ENCODE measurements around the gene FOXP2. TPM values are rescaled to one million over a fixed set of nuclear protein-coding genes. Genes with fewer than 3 reads are reported as not detected.

Gene FOXP2
- total RNA-seq, 1 donor from 2014 or later: 24.0 TPM

DNA sequence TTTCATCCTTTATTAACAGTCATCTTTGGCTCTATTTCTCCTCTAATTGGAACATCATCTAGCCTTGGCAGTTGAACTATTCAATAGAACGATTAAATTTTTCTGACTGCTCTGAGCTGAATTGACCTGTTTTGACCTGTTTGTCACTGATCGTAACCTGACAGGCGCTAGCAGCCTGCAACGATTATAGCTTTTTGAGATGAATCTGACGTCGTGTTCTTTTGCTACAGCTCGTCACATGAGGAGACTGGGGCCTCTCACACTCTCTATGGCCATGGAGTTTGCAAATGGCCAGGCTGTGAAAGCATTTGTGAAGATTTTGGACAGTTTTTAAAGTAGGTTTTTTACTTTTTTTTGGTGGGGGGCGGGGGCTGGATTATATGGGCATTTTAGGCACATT lies 229.8 kb downstream of the FOXP2 start:
- Mint-ChIP-seq H3K36me3 (no peaks in the 10 kb centered on the region), H3K27ac (no peak overlapping the region), H3K4me3 (no peak overlapping the region), H3K27me3 (no peaks in the 10 kb centered on the region), H3K4me1 (ENCODE audit: unreplicated experiment) (peaks cover 10% of the 10 kb centered on the region), H3K9me3 (no peaks in the 10 kb centered on the region)
- DNase-seq (ENCODE audit: extremely low spot score, unreplicated experiment): no peak
- TF ChIP-seq, protein P1, sequence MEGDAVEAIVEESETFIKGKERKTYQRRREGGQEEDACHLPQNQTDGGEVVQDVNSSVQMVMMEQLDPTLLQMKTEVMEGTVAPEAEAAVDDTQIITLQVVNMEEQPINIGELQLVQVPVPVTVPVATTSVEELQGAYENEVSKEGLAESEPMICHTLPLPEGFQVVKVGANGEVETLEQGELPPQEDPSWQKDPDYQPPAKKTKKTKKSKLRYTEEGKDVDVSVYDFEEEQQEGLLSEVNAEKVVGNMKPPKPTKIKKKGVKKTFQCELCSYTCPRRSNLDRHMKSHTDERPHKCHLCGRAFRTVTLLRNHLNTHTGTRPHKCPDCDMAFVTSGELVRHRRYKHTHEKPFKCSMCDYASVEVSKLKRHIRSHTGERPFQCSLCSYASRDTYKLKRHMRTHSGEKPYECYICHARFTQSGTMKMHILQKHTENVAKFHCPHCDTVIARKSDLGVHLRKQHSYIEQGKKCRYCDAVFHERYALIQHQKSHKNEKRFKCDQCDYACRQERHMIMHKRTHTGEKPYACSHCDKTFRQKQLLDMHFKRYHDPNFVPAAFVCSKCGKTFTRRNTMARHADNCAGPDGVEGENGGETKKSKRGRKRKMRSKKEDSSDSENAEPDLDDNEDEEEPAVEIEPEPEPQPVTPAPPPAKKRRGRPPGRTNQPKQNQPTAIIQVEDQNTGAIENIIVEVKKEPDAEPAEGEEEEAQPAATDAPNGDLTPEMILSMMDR (conservative IDR thresholded peaks at IDR 0.05): no peak

DNA sequence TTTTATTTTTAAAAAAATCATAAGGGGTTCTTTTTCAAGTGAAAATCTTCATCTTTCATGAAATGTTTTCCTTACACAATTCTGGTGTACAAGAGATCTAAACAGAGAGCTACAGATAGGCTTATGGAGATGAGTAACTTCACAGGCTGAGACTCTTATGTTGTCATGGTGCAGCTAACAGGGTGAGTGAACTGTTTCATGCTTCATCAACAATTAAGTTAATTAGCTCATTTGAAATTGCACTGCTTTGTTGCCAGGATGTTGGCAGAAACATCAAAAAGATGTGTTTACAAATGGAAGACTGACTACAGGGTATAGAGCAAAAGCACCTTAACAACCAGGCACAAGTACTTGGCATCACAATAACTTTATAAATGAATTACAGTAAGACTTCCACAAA lies 230.8 kb downstream of the FOXP2 start:
- no peaks in the 10 kb centered on the region for H3K36me3 Mint-ChIP-seq
- TF ChIP-seq, protein P1 (conservative IDR thresholded peaks at IDR 0.05): no peak
- peaks cover 10% of the 10 kb centered on the region for H3K4me1 Mint-ChIP-seq (ENCODE audit: unreplicated experiment)
- no peak overlapping the region for H3K27ac Mint-ChIP-seq
- no peaks in the 10 kb centered on the region for H3K9me3 Mint-ChIP-seq
- H3K4me3 Mint-ChIP-seq: no peak overlapping the region
- H3K27me3 Mint-ChIP-seq: no peaks in the 10 kb centered on the region
- no peak for DNase-seq (ENCODE audit: extremely low spot score, unreplicated experiment)

DNA sequence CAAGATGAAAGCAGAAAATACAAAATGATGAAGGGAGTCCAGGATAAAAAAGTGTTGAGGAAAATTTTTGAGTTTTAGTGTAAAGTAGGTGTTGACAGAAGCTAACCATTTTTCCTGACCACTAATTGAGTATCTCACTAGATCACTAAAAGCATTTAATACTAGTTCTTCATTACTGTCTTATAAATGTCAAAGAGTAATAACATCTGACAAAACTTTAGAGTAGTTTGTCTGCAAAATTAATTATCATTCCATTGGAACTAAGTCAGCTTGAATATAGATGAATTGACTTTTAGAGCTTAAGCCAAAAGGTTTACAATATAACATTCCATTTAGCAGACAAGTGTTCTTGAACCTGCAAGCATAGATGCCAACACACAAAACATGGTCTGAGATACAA lies 232.9 kb downstream of the FOXP2 start:
- Mint-ChIP-seq H3K4me1 (ENCODE audit: unreplicated experiment) (peaks cover 14% of the 10 kb centered on the region), H3K27ac (no peak overlapping the region), H3K27me3 (peaks cover 8% of the 10 kb centered on the region), H3K4me3 (no peak overlapping the region), H3K36me3 (no peaks in the 10 kb centered on the region), H3K9me3 (no peaks in the 10 kb centered on the region)
- TF ChIP-seq, protein P1 (conservative IDR thresholded peaks at IDR 0.05): no peak
- DNase-seq (ENCODE audit: extremely low spot score, unreplicated experiment): no peak

DNA sequence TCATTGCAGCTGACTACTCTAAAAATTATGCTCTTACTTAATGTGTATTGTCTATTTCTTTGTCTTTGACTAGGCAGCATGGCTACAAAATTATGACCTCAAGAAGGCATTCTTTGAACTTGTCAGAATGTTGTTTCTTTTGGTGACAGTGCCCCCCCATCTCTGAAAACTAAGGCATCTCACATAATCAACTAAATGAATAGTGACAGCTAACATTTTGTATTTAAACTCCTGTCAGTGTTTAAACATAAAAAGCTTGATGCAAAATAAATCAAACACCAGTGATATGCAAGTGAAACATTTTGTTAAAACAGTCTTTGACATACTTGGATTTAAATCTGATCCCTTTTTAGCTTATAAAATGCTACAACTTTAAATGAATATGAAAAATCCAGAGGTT lies 233.5 kb downstream of the FOXP2 start:
- TF ChIP-seq, protein P1 (conservative IDR thresholded peaks at IDR 0.05): no peak
- Mint-ChIP-seq H3K4me1 (ENCODE audit: unreplicated experiment) (peaks cover 15% of the 10 kb centered on the region), H3K4me3 (no peak overlapping the region), H3K9me3 (no peaks in the 10 kb centered on the region), H3K36me3 (no peaks in the 10 kb centered on the region), H3K27ac (no peak overlapping the region), H3K27me3 (peaks cover 9% of the 10 kb centered on the region)
- DNase-seq (ENCODE audit: extremely low spot score, unreplicated experiment): no peak

DNA sequence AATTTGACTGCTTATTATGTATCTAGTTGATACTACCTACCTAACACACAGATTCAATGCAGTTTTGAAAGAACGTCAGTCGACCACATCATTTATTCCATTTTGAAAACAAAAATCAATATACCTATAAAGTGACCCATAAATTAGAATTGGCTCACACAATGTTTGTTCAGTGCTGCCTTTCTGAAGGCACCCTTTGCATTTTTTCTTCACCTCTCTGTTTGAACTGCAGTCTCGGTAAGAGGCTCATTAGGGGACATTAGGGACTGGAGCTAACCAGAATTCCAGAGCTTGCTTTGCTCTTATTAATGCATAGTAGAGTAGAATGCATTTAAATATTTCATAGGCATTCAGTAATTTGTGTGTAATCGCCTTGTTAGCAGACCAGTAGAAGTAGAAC lies 234.1 kb downstream of the FOXP2 start:
- H3K27ac Mint-ChIP-seq: no peak overlapping the region
- TF ChIP-seq, protein P1 (conservative IDR thresholded peaks at IDR 0.05): no peak
- no peak for DNase-seq (ENCODE audit: extremely low spot score, unreplicated experiment)
- H3K4me3 Mint-ChIP-seq: no peak overlapping the region
- peaks cover 14% of the 10 kb centered on the region for H3K27me3 Mint-ChIP-seq
- no peaks in the 10 kb centered on the region for H3K36me3 Mint-ChIP-seq
- H3K9me3 Mint-ChIP-seq: no peaks in the 10 kb centered on the region
- peaks cover 20% of the 10 kb centered on the region for H3K4me1 Mint-ChIP-seq (ENCODE audit: unreplicated experiment)

DNA sequence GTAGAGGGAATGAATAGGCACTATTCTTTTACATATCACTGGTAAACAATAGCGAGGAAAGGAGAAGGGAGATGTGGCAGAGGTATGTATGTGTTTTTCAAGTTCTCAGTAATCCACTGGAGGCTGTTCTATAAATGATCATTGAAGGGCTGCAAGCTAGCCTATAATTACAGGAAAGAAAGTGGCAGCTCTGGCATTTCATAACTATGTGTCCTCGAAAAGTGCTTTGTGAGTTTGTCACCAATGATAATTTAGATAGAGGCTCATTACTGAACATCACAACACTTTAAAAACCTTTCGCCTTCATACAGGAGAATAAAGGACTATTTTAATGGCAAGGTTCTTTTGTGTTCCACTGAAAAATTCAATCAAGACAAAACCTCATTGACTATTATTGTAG lies 235.1 kb downstream of the FOXP2 start:
- Mint-ChIP-seq H3K4me3 (no peak overlapping the region), H3K4me1 (ENCODE audit: unreplicated experiment) (peaks cover 19% of the 10 kb centered on the region), H3K36me3 (no peaks in the 10 kb centered on the region), H3K27me3 (peaks cover 19% of the 10 kb centered on the region), H3K27ac (no peak overlapping the region), H3K9me3 (no peaks in the 10 kb centered on the region)
- DNase-seq (ENCODE audit: extremely low spot score, unreplicated experiment): no peak
- TF ChIP-seq, protein P1 (conservative IDR thresholded peaks at IDR 0.05): no peak
